GM12872 (cell line): ENCODE measurements around the gene ITGA3.

ENCODE experiments used
- CTCF ChIP-seq: IDR thresholded peaks from 3 replicates; pipeline ENCODE4 v1.5.1; 2011; ENCODE audit warnings: low read depth, mild to moderate bottlenecking, low read length, moderate library complexity; ENCODE audit not compliant: insufficient read depth

The ITGA3 gene

GRCh38 chr17:50055426-50056216, at the start of gene ITGA3:
Gene ITGA3 (plus strand): TSS chr17:50056110. CDS start chr17:50056440, 330 bp downstream.
- no peak for TF ChIP-seq CTCF

- no peak for TF ChIP-seq CTCF
Observed at GRCh38 chr17:50009282-50009681, 46.6 kb upstream of the ITGA3 start.

- TF ChIP-seq CTCF, result no peak
Observed at GRCh38 chr17:50013079-50013478, 42.8 kb upstream of the ITGA3 start.

GRCh38 chr17:50014471-50015088, 41.3 kb upstream of the ITGA3 start:
- TF ChIP-seq CTCF, result no peak

- TF ChIP-seq CTCF, result no peak
Observed at GRCh38 chr17:50015146-50015545, 40.8 kb upstream of the ITGA3 start.

- TF ChIP-seq CTCF, result no peak
Observed at GRCh38 chr17:50018909-50019308, 37.0 kb upstream of the ITGA3 start.

GRCh38 chr17:50020841-50021599, 34.9 kb upstream of the ITGA3 start:
- TF ChIP-seq CTCF, result no peak
